H9 (cell line): ENCODE measurements around the gene EFCAB14. TPM values are rescaled to one million over a fixed set of nuclear protein-coding genes. Genes with fewer than 3 reads are reported as not detected.

Experiments
- DNase-seq: peaks from one replicate; pipeline ENCODE4 v3.0.0-alpha.2; 2017
- H2AFZ ChIP-seq: one replicate; pipeline ENCODE4 v1.6.1; 2013; ENCODE audit warnings: mild to moderate bottlenecking, low read length, control low read depth, moderate library complexity
- H2AK5ac ChIP-seq: 2 replicates; pipeline ENCODE4 v1.6.1; 2013; ENCODE audit warnings: low read length, control low read depth, mixed read lengths; ENCODE audit not compliant: insufficient read length
- H2BK120ac ChIP-seq: one replicate; pipeline ENCODE4 v1.6.1; 2013; ENCODE audit warnings: low read depth, mild to moderate bottlenecking, low read length, control low read depth, inconsistent platforms; ENCODE audit not compliant: poor library complexity, severe bottlenecking
- H2BK12ac ChIP-seq: 2 replicates; pipeline ENCODE4 v1.6.1; 2013; ENCODE audit warnings: low read length, control low read depth, mixed read lengths, low read depth; ENCODE audit not compliant: insufficient read length
- H2BK15ac ChIP-seq: 2 replicates; pipeline ENCODE4 v1.6.1; 2013; ENCODE audit warnings: low read depth, low read length, control low read depth
- H2BK20ac ChIP-seq: one replicate; pipeline ENCODE4 v1.6.1; 2013; ENCODE audit warnings: low read depth, mild to moderate bottlenecking, low read length, control low read depth, inconsistent platforms; ENCODE audit not compliant: poor library complexity, severe bottlenecking
- H2BK5ac ChIP-seq: 2 replicates; pipeline ENCODE4 v1.6.1; 2013; ENCODE audit warnings: low read length, control low read depth, mixed read lengths; ENCODE audit not compliant: insufficient read length
- H3K14ac ChIP-seq: 2 replicates; pipeline ENCODE4 v1.6.1; 2013; ENCODE audit warnings: low read length, control low read depth; ENCODE audit not compliant: insufficient read depth
- H3K18ac ChIP-seq: 2 replicates; pipeline ENCODE4 v1.6.1; 2013; ENCODE audit warnings: low read depth, mild to moderate bottlenecking, mixed read lengths, low read length, control low read depth; ENCODE audit not compliant: insufficient read length
- H3K23ac ChIP-seq: 2 replicates; pipeline ENCODE4 v1.6.1; 2013; ENCODE audit warnings: low read length, control low read depth, mixed read lengths, low read depth; ENCODE audit not compliant: insufficient read length
- H3K23me2 ChIP-seq: 2 replicates; pipeline ENCODE4 v1.6.1; 2013; ENCODE audit warnings: low read depth, mild to moderate bottlenecking, mixed read lengths, low read length, control low read depth; ENCODE audit not compliant: insufficient read length, poor library complexity, severe bottlenecking
- H3K27ac ChIP-seq: 2 replicates; pipeline ENCODE4 v1.5.1; 2013; ENCODE audit warnings: low read length, control low read depth, mixed read lengths, low read depth; ENCODE audit not compliant: insufficient read length
- H3K27me3 ChIP-seq: 2 replicates; pipeline ENCODE4 v1.6.1; 2013; ENCODE audit warnings: low read length, control low read depth, inconsistent platforms; ENCODE audit not compliant: insufficient read depth
- H3K4ac ChIP-seq: 2 replicates; pipeline ENCODE4 v1.6.1; 2013; ENCODE audit warnings: low read depth, mild to moderate bottlenecking, control low read depth, inconsistent platforms, low read length, moderate library complexity
- H3K4me1 ChIP-seq: 2 replicates; pipeline ENCODE4 v1.6.1; 2013; ENCODE audit warnings: low read length, control low read depth, inconsistent platforms; ENCODE audit not compliant: insufficient read depth
- H3K4me2 ChIP-seq: 2 replicates; pipeline ENCODE4 v1.6.1; 2013; ENCODE audit warnings: low read length, control low read depth, mixed read lengths; ENCODE audit not compliant: insufficient read length, insufficient read depth
- H3K56ac ChIP-seq: 2 replicates; pipeline ENCODE4 v1.6.1; 2013; ENCODE audit warnings: low read depth, mild to moderate bottlenecking, mixed read lengths, low read length, control low read depth; ENCODE audit not compliant: insufficient read length
- H3K79me1 ChIP-seq: 2 replicates; pipeline ENCODE4 v1.6.1; 2013; ENCODE audit warnings: low read depth, mild to moderate bottlenecking, moderate library complexity, low read length, control low read depth, inconsistent platforms; ENCODE audit not compliant: insufficient read depth, poor library complexity, severe bottlenecking
- H3K79me2 ChIP-seq: 2 replicates; pipeline ENCODE4 v1.6.1; 2013; ENCODE audit warnings: low read length, control low read depth, inconsistent platforms; ENCODE audit not compliant: insufficient read depth
- H3K9ac ChIP-seq: 2 replicates; pipeline ENCODE4 v1.6.1; 2013; ENCODE audit warnings: low read length, control low read depth, mixed read lengths; ENCODE audit not compliant: insufficient read length; ENCODE audit errors: extremely low read depth
- H3K9me3 ChIP-seq: one replicate; pipeline ENCODE4 v1.6.1; 2013; ENCODE audit warnings: low read depth, low read length, inconsistent platforms; ENCODE audit not compliant: control insufficient read depth
- H3T11ph ChIP-seq: one replicate; pipeline ENCODE4 v1.6.1; 2013; ENCODE audit warnings: mild to moderate bottlenecking, low read length, control low read depth, inconsistent platforms
- H4K20me1 ChIP-seq: one replicate; pipeline ENCODE4 v1.6.1; 2013; ENCODE audit not compliant: control insufficient read depth, insufficient read length, insufficient read depth
- H4K5ac ChIP-seq: 2 replicates; pipeline ENCODE4 v1.6.1; 2013; ENCODE audit warnings: low read depth, mild to moderate bottlenecking, mixed read lengths, low read length, control low read depth; ENCODE audit not compliant: insufficient read length
- H4K8ac ChIP-seq: replicated peaks from 2 replicates; pipeline ENCODE4 v1.6.1; 2013; ENCODE audit warnings: low read length, control low read depth, mixed read lengths, low read depth; ENCODE audit not compliant: insufficient read length
- H4K91ac ChIP-seq: 2 replicates; pipeline ENCODE4 v1.6.1; 2013; ENCODE audit warnings: low read depth, mild to moderate bottlenecking, moderate library complexity, mixed read lengths, low read length, control low read depth; ENCODE audit not compliant: insufficient read length
- H3K27ac Mint-ChIP-seq, 3 experiments: 2 replicates in 2 of 3; 3 replicates in 1 of 3; pipeline ENCODE4 v1.8.0; 2020 to 2021; ENCODE audit warnings: mixed read lengths in 3 of 3, mild to moderate bottlenecking in 1 of 3, moderate library complexity in 1 of 3
- H3K27me3 Mint-ChIP-seq: 2 replicates; pipeline ENCODE4 v1.8.0; 2021; ENCODE audit warnings: low read depth, mild to moderate bottlenecking, moderate library complexity, mixed read lengths
- H3K36me3 Mint-ChIP-seq, 3 experiments: 2 replicates in 2 of 3; 3 replicates in 1 of 3; pipeline ENCODE4 v1.8.0; 2020 to 2021; ENCODE audit warnings: low read depth in 3 of 3, mixed read lengths in 3 of 3; ENCODE audit not compliant: insufficient read depth in 1 of 3
- H3K4me1 Mint-ChIP-seq, 2 experiments: 2 replicates each; pipeline ENCODE4 v1.8.0; 2020; ENCODE audit warnings: mixed read lengths in 2 of 2
- H3K4me3 Mint-ChIP-seq, 2 experiments: 2 replicates in 1 of 2; 3 replicates in 1 of 2; pipeline ENCODE4 v1.8.0; 2020 to 2021; ENCODE audit warnings: mild to moderate bottlenecking in 2 of 2, mixed read lengths in 2 of 2, moderate library complexity in 1 of 2
- H3K9me3 Mint-ChIP-seq, 2 experiments: 2 replicates in 1 of 2; 3 replicates in 1 of 2; pipeline ENCODE4 v1.8.0; 2020; ENCODE audit warnings: mild to moderate bottlenecking in 2 of 2, mixed read lengths in 2 of 2, moderate library complexity in 1 of 2
- CTCF ChIP-seq: fragments of 200-600 bp; sonication (generic); conservative IDR thresholded peaks from 3 replicates; pipeline ENCODE4 v1.8.0; 2021; ENCODE audit warnings: antibody characterized with exemption, mild to moderate bottlenecking
- WGBS: extraction: QIAGEN DNeasy Blood & Tissue Kit; methylation state at CpG from one replicate; pipeline ENCODE4 v1.1.7; 2013; ENCODE audit warnings: missing lambda C conversion rate, low lambda C conversion rate, mixed read lengths; ENCODE audit not compliant: insufficient read length; ENCODE audit errors: extremely low coverage; 5-methylcytosine and 5-hydroxymethylcytosine counted together
- total RNA-seq: library from RNA; stranded (reverse); gene quantifications from 2 replicates; pipeline ENCODE4 v1.2.1, GENCODE V29; 2021

The EFCAB14 gene
- total RNA-seq, 1 experiment from 2014 or later, result 42.2 TPM

GRCh38 chr1:46657775-46658174 lies 61.1 kb downstream of the EFCAB14 start:
- Mint-ChIP-seq H3K4me1 (no peaks in the 10 kb centered on the region), H3K9me3 (no peaks in the 10 kb centered on the region; a peak in 1 of 5 replicates), H3K27ac (no peak overlapping the region), H3K27me3 (no peaks in the 10 kb centered on the region), H3K4me3 (no peak overlapping the region), H3K36me3 (peaks cover 14 to 46% (median 36%) of the 10 kb centered on the region in 3 experiments; a peak in 6 of 7 replicates)
- no peaks in the 10 kb centered on the region for H3K27me3 ChIP-seq
- no peaks in the 10 kb centered on the region for H3K9me3 ChIP-seq
- H2BK120ac ChIP-seq, result no peak overlapping the region
- H4K20me1 ChIP-seq, result no peaks in the 10 kb centered on the region
- no peaks in the 10 kb centered on the region for H3K79me2 ChIP-seq
- no peak overlapping the region for H2BK20ac ChIP-seq
- H2BK12ac ChIP-seq, result no peak overlapping the region
- WGBS, result no CpG with 5 or more reads among the region's 1 CpG
- H3K23me2 ChIP-seq, result no peaks in the 10 kb centered on the region
- H3K9ac ChIP-seq, result no peak overlapping the region
- no peaks in the 10 kb centered on the region for H3K4me1 ChIP-seq
- H2AFZ ChIP-seq, result no peak overlapping the region
- no peak for DNase-seq
- no peak overlapping the region for H2BK15ac ChIP-seq
- TF ChIP-seq CTCF, result no peak
- no peak overlapping the region for H4K91ac ChIP-seq
- H3K4ac ChIP-seq, result no peak overlapping the region
- H3K18ac ChIP-seq, result no peak overlapping the region
- no peak overlapping the region for H3T11ph ChIP-seq
- H3K14ac ChIP-seq, result no peak overlapping the region
- H3K27ac ChIP-seq, result no peak overlapping the region
- no peak overlapping the region for H3K23ac ChIP-seq
- H3K79me1 ChIP-seq, result no peaks in the 10 kb centered on the region
- no peak overlapping the region for H4K5ac ChIP-seq
- no peak overlapping the region for H4K8ac ChIP-seq
- no peak overlapping the region for H2AK5ac ChIP-seq
- H3K4me2 ChIP-seq, result no peak overlapping the region
- no peak overlapping the region for H2BK5ac ChIP-seq
- no peak overlapping the region for H3K56ac ChIP-seq
